Esophagus (tissue), 2 donors: Measurements from ENCODE around the gene CYP39A1. TPM values are rescaled to one million over a fixed set of nuclear protein-coding genes. Genes with fewer than 3 reads are reported as not detected.

ENCODE experiments used
- H3K27ac ChIP-seq, 2 donors: one replicate each; pipeline ENCODE4 v1.5.1; 2013; ENCODE audit warnings: low read depth in 2 of 2, mild to moderate bottlenecking in 2 of 2, inconsistent platforms in 1 of 2, low read length in 1 of 2, moderate library complexity in 1 of 2
- H3K27me3 ChIP-seq, 2 donors: one replicate each; pipeline ENCODE4 v1.6.1; 2013; ENCODE audit warnings: low read length in 2 of 2, control low read depth in 1 of 2, mild to moderate bottlenecking in 1 of 2; ENCODE audit not compliant: insufficient read depth in 2 of 2, control insufficient read depth in 1 of 2
- H3K36me3 ChIP-seq, 2 donors: one replicate each; pipeline ENCODE4 v1.6.1; 2013; ENCODE audit warnings: low read length in 1 of 2; ENCODE audit not compliant: control insufficient read depth in 2 of 2, insufficient read depth in 2 of 2
- H3K4me1 ChIP-seq, 2 donors: one replicate each; pipeline ENCODE4 v1.6.1; 2013; ENCODE audit warnings: low read length in 1 of 2; ENCODE audit not compliant: control insufficient read depth in 2 of 2, insufficient read depth in 2 of 2
- H3K4me3 ChIP-seq, 2 donors: one replicate each; pipeline ENCODE4 v1.5.1; 2013; ENCODE audit warnings: low read length in 2 of 2, mild to moderate bottlenecking in 2 of 2, low read depth in 1 of 2, moderate library complexity in 1 of 2
- H3K9me3 ChIP-seq, 2 donors: one replicate each; pipeline ENCODE4 v1.6.1; 2013; ENCODE audit warnings: mild to moderate bottlenecking in 2 of 2, low read depth in 1 of 2, low read length in 1 of 2, moderate library complexity in 1 of 2; ENCODE audit not compliant: control insufficient read depth in 2 of 2, insufficient read depth in 1 of 2
- WGBS, 2 donors: extraction: QIAGEN DNeasy Blood & Tissue Kit; methylation state at CpG; one replicate each; pipeline ENCODE4 v1.1.7; 2013; 5-methylcytosine and 5-hydroxymethylcytosine counted together
- polyA plus RNA-seq, 2 donors: library from polyadenylated mRNA; stranded (reverse); fragments of 200-250 nt; gene quantifications; one replicate each; pipeline ENCODE4 v1.2.3, GENCODE V29; 2013
- donor health status: healthy with polysubstance abuse.
- donor health status: Bipolar disorder and iron deficiency.

The CYP39A1 gene
- polyA plus RNA-seq, 2 donors: 2.4 to 3.2 TPM

DNA sequence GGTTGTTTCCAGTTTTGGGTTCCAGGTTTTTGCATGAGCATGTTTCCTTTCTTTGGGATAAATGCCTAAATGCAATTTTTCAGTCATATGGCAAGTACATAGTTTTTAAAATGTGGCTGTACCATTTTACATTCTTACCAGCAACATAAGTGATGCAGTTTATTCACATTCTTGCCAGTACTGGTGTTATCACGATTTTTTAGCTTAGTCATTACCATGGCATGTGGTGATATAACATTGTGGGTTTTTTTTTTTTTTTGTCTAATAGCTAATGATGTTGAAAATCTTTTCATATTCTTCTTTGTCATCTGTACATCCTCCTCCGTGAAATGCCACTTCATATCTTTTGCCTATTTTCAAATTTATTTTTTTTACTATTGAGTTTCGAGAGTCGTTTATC lies 32.2 kb upstream of the CYP39A1 start:
- H3K4me3 ChIP-seq: no peak overlapping the region
- no peaks in the 10 kb centered on the region for H3K36me3 ChIP-seq
- 73 to 76% methylated on average over 4 of the region's 4 CpGs for WGBS, 2 donors
- H3K27ac ChIP-seq: no peak overlapping the region
- peaks cover 3 to 5% of the 10 kb centered on the region in 2 donors for H3K9me3 ChIP-seq
- H3K27me3 ChIP-seq: no peaks in the 10 kb centered on the region
- H3K4me1 ChIP-seq: no peaks in the 10 kb centered on the region

- H3K27ac ChIP-seq: no peak overlapping the region
- peaks cover 0 to under 1% of the 10 kb centered on the region in 2 donors for H3K36me3 ChIP-seq
- no peaks in the 10 kb centered on the region for H3K4me1 ChIP-seq
- no peaks in the 10 kb centered on the region for H3K27me3 ChIP-seq
- no peak overlapping the region for H3K4me3 ChIP-seq
- 79 to 81% methylated on average over 4 of the region's 4 CpGs for WGBS, 2 donors
- H3K9me3 ChIP-seq: no peaks in the 10 kb centered on the region
Observed at GRCh38 chr6:46677314-46677654, 24.7 kb upstream of the CYP39A1 start.

DNA sequence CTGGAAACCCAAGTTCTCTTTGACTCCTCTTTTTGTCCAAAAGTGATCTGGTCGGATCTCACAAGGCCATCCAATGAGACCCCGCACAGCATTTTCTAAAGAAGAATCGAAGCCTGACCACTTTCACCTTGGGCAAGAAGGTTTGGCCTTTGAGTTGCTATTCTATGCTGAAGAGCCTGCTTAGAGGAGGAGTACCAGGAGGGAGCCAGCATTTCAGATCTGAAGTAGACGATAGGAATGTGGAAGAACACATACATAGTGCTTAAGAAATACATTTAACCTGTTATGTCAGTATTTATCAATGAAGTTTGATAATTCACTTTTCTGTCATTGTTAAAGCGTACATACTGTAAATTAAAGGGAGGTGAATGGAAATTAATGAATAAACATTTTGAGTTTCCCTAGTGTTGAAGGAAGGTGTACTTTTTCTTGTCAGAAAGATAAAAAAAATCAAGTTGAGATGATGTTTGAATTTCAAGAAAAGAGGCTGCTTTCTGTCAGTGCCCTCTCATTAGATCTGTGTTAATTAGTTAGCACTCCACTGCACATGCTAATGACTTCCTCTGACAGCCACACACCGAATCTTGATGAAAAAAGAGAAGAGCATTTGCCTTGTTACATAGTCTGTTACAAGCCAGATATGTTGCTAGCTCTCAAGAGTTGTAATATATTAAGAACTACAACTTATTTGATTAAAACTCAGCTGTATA lies 24.1 kb upstream of the CYP39A1 start:
- H3K4me3 ChIP-seq: no peak overlapping the region
- H3K36me3 ChIP-seq: peaks cover 0 to 3% of the 10 kb centered on the region in 2 donors
- no peaks in the 10 kb centered on the region for H3K4me1 ChIP-seq
- H3K27ac ChIP-seq: no peak overlapping the region
- H3K9me3 ChIP-seq: no peaks in the 10 kb centered on the region
- WGBS, 2 donors: 87 to 92% methylated on average over 6 of the region's 6 CpGs
- no peaks in the 10 kb centered on the region for H3K27me3 ChIP-seq

- H3K4me3 ChIP-seq: no peak overlapping the region
- H3K36me3 ChIP-seq: peaks cover 0 to 7% of the 10 kb centered on the region in 2 donors
- H3K9me3 ChIP-seq: no peaks in the 10 kb centered on the region
- no peaks in the 10 kb centered on the region for H3K27me3 ChIP-seq
- 88 to 94% methylated on average over 1 of the region's 1 CpG for WGBS, 2 donors
- H3K27ac ChIP-seq: no peak overlapping the region
- H3K4me1 ChIP-seq: no peaks in the 10 kb centered on the region
Observed at GRCh38 chr6:46674410-46674809, 21.8 kb upstream of the CYP39A1 start.

- WGBS, 2 donors: 94 to 96% methylated on average over 2 of the region's 2 CpGs
- H3K27ac ChIP-seq: no peak overlapping the region
- no peaks in the 10 kb centered on the region for H3K9me3 ChIP-seq
- H3K4me1 ChIP-seq: no peaks in the 10 kb centered on the region
- H3K36me3 ChIP-seq: peaks cover 0 to 8% of the 10 kb centered on the region in 2 donors
- no peaks in the 10 kb centered on the region for H3K27me3 ChIP-seq
- H3K4me3 ChIP-seq: no peak overlapping the region
Observed at GRCh38 chr6:46667377-46667776, 14.8 kb upstream of the CYP39A1 start.

GRCh38 chr6:46661483-46661882 lies 8.9 kb upstream of the CYP39A1 start:
- H3K27ac ChIP-seq: no peak overlapping the region
- no peaks in the 10 kb centered on the region for H3K4me1 ChIP-seq
- WGBS, 2 donors: 86 to 88% methylated on average over 2 of the region's 2 CpGs
- H3K36me3 ChIP-seq: no peaks in the 10 kb centered on the region
- no peak overlapping the region for H3K4me3 ChIP-seq
- H3K9me3 ChIP-seq: no peaks in the 10 kb centered on the region
- H3K27me3 ChIP-seq: no peaks in the 10 kb centered on the region

- no peaks in the 10 kb centered on the region for H3K36me3 ChIP-seq
- H3K4me1 ChIP-seq: no peaks in the 10 kb centered on the region
- no peaks in the 10 kb centered on the region for H3K9me3 ChIP-seq
- no peak overlapping the region for H3K4me3 ChIP-seq
- no peaks in the 10 kb centered on the region for H3K27me3 ChIP-seq
- no peak overlapping the region for H3K27ac ChIP-seq
Observed at GRCh38 chr6:46657642-46658041, 5.0 kb upstream of the CYP39A1 start.

DNA sequence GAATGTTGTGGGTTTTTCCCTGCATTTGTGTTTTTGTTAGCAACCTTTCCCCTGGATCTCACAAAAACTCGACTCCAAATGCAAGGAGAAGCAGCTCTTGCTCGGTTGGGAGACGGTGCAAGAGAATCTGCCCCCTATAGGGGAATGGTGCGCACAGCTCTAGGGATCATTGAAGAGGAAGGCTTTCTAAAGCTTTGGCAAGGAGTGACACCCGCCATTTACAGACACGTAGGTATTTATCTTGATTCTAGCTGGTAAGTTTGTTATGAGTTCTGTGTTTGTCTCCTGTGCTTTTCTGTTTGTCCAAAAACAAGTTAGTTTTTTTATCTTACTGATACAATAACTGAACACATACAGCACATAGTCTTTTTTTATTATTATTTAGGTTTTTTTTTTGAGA lies 3.2 kb upstream of the CYP39A1 start:
- H3K27me3 ChIP-seq: no peaks in the 10 kb centered on the region
- no peaks in the 10 kb centered on the region for H3K4me1 ChIP-seq
- 71 to 85% methylated on average over 6 of the region's 6 CpGs for WGBS, 2 donors
- no peaks in the 10 kb centered on the region for H3K9me3 ChIP-seq
- H3K27ac ChIP-seq: no peak overlapping the region
- H3K4me3 ChIP-seq: no peak overlapping the region
- H3K36me3 ChIP-seq: no peaks in the 10 kb centered on the region

- 19 to 21% methylated on average over 10 of the region's 10 CpGs for WGBS, 2 donors
- no peaks in the 10 kb centered on the region for H3K27me3 ChIP-seq
- peak overlapping the region in 1 of 2 donors; percentile 80 for H3K27ac ChIP-seq
- no peaks in the 10 kb centered on the region for H3K36me3 ChIP-seq
- no peaks in the 10 kb centered on the region for H3K4me1 ChIP-seq
- H3K9me3 ChIP-seq: no peaks in the 10 kb centered on the region
- H3K4me3 ChIP-seq: peak overlapping the region; percentile 84 to 90
Observed at GRCh38 chr6:46653439-46654195, 999 bp upstream of the CYP39A1 start.

GRCh38 chr6:46652232-46652602 lies 401 bp downstream of the CYP39A1 start:
- 1 to 3% methylated on average over 6 of the region's 6 CpGs for WGBS, 2 donors
- peak overlapping the region; percentile 64 to 69 for H3K27ac ChIP-seq
- H3K36me3 ChIP-seq: no peaks in the 10 kb centered on the region
- H3K9me3 ChIP-seq: no peaks in the 10 kb centered on the region
- H3K27me3 ChIP-seq: no peaks in the 10 kb centered on the region
- H3K4me1 ChIP-seq: no peaks in the 10 kb centered on the region
- peak overlapping the region; percentile 84 to 90 for H3K4me3 ChIP-seq
